ENCODE data around the gene NSD2. TPM values are rescaled to one million over a fixed set of nuclear protein-coding genes. Genes with fewer than 3 reads are reported as not detected.

NSD2 gene
- total RNA-seq, 1 donor from 2014 or later = 71.3 TPM

DNA sequence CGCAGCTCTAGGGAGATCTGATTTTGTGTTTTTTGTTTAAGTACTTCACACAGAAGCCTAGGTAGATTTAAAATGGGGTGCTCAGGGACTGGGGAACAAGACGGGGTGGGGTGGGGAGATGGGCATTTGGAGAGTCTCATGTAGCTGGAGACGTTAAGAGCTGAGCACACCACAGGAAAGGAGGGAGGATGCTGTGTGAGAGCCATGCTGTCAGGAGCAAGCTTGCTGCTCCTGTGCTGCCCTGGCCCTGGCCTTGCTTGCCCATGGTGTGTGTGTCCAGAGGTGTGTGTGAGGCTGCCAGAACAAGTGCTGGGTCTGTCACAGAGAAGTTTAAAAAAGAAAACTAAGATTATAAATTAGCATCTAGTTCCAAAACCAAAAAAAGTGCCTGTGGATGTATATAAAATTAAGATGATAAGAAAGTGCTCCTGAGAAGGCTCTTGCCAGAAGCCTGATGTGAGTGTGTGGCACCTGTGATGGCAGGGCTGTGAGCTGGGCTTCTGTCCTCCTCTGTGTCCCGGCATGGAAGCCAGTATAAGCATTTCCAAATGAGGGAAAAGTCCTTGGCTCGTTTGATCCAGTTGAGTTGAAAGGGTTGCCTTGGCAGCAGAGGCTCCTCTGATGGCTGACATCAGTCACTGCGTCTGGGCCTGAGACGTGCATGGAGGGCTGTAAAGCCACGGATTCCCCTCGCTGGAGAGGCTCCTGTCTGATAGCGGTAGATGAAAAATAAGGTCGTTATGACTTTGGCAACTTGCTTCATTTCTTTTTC is 74.1 kb downstream of the NSD2 start:
- DNase-seq = no peak

DNA sequence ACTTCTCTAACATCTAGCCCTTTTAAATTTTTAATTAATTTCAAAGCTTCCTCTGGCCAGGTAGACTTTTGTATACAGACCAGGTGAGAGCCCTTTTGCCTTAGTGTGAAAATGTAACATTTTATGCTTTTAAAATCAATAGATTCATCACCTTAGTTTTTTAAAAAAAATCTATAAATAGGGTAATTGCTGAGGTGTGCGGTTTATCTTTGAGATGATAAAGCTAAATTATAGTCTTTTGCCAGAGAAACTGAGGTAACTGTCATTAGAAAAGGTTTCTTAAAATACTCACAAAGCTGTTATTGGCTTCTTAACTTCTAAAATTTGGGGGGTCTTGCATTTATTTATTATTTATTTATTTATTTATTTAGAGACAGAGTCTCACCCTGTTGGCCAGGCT is 74.7 kb downstream of the NSD2 start:
- DNase-seq = no peak

DNA sequence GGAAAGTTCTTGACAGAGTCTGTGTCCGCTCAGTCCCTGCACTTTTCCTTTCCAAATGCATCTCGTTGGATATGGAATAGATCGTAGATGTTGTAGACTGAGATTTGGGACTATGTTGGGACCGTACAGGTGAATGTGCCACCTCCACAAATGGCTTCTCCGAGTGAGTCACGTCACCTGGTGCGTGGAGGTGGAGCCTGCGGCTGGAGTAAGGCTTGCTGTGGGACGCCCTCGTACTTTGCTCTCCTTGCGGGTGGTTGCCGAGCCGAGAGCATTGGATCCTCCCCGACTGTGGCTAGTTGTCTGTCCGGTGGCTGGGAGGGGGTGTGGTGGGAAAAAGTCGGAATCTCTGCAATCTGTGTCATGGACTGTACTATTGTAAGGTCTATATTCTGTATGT is 77.0 kb downstream of the NSD2 start:
- DNase-seq = no peak

DNA sequence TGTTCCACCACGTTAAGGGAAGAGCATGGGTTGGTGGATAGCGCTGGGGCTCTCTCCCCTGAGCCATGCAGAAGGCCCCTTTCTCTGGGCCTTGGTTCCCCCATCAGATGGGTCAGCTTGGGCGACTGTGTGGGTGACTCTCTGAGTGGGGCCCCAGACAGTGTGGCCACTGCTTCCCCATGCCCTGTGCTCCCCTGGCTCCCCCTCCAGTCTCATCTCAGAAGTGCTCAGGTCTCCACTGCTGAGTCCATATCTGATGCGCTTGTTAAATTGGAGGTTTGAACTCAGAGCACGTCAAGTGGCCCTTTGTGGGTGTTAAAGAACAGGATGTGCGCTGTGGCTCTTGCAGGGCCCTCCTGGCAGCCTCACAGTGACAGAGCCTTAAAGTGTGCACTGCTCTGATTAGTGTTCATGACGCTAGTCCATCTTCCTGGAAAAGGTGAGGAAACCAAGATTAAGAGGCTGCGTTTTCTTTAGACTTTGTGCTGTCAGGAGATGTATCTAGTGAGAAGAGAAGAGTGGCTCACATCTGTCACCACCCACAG is 77.8 kb downstream of the NSD2 start:
- DNase-seq = no peak

DNA sequence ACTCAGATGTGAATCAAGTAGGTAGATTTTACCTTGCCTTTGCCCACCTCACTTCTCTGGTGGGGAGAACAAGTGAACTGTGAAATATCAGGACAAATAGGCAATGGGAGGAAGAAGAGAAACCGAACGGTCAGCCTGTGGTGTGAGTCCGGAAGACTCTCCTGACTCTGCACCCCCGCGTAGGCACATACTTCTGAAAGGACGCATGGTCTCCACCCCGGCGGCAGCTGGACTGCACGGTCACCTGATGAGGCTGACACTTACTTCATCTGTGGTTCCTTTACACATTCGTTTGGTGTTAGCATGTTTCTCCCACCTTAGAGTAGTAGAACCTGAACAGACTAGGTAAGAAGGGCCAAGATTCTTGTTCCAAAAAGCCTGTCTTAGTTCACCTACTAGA is 79.2 kb downstream of the NSD2 start:
- no peak for DNase-seq

DNA sequence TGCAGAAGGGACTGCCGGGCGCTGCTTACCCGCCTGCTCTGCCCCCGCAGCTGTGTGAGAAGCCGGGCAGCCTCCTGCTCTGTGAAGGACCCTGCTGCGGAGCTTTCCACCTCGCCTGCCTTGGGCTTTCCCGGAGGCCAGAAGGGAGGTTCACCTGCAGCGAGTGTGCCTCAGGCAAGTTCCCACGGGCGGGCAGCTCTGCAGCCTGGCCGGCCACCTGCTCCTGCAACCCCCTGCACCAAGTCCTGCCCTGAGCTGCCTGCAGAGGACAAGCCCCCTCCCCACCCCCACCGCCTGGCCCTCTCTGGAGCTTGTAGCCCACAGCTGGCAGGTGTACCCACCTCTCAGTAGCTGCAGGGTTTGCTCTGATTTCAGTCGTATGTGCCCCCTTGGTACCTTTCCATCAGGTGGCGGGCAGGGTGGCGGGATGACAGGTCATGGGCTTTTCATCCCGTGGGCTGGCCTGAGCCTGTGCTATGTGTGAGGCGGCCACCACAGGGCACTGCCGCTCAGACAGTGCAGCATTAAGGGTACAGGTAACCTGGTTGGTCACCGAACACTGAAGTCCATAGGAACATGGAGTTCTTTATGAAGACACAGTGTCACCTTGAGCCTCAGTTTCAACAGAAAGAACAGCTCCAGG is 81.0 kb downstream of the NSD2 start:
- no peak for DNase-seq

DNA sequence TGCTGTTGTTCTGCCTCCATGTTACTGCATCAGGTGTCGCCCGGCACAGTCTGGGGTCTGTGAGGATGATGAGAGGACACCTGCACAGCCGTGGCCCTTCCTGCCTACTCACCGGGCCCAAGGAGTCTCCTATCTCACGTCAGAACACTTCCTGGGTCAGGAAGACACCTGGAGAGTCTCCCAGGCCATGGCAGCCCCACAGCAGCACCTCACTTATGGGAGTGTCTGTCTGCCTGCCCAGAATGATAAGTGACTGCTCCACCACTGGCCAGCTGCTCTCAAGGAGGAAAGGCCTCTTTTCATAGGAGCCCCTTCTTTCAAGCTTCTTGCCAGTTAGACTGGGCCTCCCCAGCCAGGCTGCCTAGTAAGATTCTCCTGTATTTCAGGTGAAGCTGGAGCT is 81.5 kb downstream of the NSD2 start:
- DNase-seq = no peak

DNA sequence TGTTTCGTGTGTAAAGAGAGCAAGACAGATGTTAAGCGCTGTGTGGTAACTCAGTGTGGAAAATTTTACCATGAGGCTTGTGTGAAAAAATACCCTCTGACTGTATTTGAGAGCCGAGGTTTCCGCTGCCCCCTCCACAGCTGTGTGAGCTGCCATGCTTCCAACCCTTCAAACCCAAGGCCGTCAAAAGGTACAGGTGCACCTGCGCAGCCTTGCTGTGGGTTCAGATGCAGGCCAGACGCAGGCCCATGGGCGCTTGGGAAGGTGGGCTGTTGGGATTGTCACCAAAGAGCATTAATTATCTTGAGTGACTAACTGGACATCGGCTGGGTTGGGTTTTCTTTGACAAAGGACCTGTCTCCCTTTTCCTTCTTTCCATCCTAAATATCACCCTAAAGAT is 82.1 kb downstream of the NSD2 start:
- no peak for DNase-seq

DNA sequence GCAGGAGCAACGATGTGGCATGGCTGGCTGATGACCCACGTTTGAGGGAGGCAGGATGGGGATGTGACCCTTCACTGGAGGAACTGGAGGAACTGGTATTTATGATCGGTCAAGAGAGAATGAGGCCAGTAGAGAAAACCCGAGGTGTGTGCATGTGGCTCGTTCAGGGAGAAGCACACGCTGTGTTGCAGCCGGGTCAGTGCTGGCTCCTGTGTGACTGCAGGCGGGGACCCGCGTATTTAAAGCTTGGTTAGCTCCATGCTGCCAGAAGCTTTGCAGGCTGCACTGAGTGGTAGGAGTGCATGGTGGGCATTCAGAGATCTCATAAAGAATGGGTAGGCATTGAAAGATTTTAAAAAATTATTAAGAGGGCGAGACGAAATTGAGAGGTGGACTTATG is 85.4 kb downstream of the NSD2 start:
- DNase-seq = no peak

DNA sequence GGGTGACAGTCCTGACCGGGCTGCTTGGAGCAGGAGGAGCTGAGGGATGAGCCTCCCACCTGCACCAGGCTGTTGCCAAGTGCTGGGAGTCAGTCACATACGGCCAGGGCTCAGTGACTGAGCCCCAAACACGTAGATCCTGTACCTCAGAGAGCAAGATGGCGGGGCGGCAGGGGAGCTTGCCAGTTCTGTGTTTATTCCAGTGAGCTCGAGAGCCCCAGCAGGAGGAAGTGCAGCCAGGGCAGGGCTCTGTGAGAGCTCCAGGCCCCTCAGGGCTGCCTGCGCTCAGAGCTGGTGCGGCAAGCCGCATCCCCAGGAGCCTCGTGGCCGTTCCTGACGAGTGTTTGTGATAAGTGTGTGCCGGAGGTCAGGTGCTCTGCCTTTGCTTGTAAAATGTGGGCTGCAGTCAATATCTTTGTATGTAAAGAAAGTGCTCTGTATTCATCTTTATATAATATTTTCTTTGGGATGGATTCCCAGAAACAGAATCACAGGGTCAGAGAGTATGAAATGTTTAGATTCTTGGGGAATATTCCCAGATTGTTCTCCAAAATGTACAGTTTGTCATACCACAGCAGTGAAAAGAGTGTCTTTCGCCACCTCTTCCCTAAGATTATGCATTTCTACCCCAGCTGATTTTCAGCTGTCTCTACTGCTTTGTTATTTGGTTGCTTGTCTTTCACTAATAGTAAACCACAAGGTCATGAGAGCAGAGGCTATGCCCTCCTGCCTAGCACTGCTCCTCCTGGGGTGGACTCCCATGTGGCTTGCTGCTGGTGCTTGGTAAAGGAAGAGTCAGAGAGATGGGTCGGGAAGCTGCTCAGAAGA is 87.3 kb downstream of the NSD2 start:
- no peak for DNase-seq

DNA sequence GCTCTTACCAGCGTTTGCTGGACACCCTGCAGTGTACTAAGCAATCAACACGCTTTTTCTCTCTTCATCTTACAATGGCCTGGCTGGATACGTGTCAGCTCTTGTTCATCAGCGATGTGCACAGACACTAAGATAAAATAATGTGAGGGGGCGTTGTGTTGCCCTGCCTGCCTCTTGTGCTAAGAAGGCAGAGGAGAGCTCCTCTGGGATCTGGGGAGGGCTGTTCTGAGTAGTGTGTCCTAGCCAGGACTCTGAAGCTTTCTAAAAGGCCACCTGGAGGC is 87.9 kb downstream of the NSD2 start:
- DNase-seq = no peak

DNA sequence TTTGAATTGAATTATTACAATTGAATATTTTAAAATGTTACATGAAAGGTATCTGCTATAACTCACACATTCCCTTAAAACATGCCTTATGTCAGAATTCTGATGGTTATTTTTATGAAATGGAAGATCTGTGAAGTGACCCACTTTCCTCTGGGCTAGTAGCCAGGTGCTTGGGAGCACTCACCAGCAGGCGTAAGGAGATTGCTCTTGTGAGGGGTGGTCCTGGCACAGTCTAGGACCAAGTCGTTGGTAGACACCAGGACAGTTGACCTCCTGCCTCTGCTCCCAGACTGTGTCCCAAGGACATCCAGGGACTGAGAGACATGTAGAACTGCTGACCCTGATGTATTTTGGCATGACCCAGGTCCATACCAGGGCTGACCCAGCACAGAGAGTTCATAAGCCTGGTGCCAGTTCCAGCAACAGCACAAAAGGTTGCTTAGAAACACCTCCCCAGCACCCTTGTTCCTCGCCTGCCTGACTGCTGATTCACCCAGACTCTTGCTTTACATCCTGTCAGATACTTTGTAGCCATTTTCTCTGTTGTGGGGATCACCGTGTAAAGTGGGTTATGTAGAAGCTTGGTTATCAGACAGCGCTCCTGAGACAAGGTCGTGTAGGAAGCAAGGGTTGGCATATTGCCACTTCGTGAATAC is 89.1 kb downstream of the NSD2 start:
- no peak for DNase-seq

DNA sequence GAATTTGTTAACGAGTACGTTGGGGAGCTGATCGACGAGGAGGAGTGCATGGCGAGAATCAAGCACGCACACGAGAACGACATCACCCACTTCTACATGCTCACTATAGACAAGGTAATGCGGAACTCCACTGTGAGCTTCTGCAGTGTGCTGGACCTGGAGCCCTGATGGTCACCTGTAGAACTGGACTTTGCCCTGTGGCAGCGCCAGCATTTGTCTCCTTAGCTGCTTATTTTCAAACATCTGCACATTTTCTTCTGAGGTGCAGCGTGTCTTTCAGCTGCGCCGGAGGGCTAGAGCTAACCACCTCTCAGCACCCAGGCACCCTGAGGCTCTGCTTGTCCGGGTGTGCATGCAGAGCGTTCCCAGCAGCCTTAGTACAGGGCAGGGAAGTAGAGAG is 89.8 kb downstream of the NSD2 start:
- DNase-seq = no peak

DNA sequence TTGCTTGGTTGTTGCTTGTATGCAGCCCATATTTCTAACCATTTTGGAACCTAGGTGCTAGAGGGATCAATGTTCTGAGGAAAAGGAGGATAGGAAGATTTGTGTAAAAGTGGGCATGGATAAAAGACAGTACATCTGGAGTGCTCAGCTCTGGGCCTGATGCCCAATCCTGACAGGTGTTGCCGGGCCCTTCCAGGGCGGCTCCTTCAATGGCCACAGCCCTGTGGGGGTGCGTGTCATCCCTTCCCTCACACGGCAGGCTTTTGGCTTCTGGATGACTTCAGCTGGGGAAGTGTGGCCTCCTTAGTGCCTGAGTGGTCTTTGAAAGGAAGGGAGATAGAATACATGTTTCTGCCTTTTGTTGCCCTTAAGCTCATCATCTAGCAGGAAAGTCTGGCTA is 90.4 kb downstream of the NSD2 start:
- no peak for DNase-seq

DNA sequence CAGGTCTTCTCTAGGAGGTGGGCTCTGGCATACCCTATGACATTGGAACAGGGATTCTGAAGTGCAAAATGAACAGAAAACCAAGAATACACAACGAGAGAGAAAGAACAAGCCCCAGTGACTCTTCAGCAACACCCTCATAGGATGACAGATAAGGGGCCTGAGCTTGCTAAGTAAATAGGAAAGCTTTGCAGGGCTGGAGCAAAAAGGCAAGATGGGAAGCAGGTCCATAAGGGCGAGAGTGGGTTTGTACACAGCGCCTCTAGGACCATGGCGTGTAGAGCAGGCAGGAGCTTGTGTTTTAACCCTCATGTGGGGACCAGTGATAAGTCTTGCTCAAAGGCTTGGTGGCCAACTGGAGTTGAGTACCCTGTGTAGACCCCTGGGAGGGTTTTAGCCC is 91.8 kb downstream of the NSD2 start:
- no peak for DNase-seq

DNA sequence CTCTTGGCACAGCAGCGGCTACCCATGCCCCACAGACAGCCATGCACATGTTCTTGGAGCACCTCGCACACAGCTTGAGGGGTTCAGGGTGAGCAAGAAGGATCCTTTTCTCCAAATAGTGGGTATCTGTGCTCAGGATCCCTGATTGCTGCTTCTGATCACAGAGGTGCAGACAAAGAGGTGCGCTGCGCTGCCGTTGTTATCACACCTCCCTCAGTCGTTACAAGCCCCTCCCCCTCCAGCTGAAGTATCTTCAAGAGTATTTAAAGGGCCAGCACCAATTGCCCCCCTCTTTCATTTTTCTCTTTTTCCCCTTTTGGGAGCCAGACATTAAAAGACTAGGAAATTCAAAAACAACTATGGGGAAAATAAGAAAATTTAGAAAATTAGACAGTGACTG is 93.2 kb downstream of the NSD2 start:
- no peak for DNase-seq

DNA sequence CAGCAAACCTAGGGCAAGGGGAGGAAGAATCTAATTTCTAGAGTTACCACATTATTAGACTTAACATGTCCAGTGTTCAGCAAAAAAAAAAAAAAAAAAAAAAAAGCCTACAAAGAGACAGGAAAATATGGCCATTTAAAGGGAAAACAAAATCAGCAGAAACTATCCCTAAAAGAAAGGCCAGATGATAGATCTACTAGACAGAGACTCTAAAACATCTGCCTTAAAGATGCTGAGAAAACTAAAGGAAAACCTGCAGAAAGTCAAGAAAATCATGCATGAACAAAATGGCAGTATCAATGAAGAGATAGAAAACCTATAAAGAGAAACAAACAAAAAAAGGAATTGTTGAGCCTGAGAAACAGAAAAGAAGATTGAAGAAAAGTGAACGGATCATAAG is 93.8 kb downstream of the NSD2 start:
- no peak for DNase-seq

DNA sequence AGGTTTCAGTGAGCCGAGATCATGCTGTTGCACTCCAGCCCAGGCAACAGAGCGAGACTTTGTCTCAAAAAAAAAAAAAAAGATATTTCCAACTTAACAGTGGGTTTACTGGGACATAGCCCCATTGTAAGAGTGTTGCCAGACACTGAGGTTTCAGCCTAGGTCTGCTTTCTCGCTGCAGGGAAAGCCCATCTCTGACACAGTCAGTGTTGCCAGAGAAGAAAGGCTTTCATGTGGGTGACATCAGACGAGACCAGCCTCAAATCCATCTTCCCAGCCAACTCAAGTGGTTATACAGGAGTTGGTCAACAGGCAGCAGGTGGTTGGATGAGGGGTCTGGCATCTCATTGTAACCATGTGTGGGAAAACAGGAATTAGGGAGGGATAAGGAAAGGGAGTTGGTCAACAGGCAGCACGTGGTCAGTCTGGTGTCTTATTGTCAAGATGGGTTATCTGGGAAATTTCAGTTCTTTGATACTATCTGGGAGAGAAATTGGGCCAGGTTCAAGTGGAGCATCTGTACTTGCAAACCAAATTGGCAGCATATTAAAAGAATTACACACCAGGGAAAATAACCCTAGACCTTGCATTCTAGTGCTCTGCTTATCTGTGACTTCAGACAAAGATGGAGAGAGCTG is 96.4 kb downstream of the NSD2 start:
- DNase-seq = no peak

DNA sequence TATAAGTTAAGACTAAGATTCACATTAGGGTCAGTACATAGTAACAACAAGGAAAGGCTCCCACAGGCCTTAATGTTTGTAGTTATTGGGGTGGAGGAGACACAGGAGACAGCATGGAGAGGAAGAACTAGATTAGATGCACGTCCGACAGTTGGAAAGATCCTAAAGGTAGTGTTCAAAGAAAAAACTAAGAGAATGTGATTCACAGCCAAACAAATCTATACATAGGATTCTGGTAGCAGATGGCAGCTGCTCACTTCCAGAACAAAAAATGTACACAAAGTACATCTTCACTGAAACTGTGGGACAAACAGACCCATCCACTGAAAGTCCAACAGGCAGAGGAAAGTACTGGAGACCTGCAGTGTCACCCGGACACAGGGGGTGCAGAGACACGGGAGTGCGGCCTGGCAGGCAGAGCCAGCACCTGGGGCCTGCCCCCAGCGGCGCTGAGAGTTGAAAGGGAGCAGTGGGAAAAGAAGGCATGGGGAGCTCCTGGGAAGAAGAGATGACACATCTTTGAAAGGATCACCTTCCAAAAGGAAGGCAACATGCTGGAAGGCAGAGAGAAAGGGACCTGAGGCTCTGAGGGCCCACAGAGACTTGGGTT is 97.6 kb downstream of the NSD2 start:
- no peak for DNase-seq

DNA sequence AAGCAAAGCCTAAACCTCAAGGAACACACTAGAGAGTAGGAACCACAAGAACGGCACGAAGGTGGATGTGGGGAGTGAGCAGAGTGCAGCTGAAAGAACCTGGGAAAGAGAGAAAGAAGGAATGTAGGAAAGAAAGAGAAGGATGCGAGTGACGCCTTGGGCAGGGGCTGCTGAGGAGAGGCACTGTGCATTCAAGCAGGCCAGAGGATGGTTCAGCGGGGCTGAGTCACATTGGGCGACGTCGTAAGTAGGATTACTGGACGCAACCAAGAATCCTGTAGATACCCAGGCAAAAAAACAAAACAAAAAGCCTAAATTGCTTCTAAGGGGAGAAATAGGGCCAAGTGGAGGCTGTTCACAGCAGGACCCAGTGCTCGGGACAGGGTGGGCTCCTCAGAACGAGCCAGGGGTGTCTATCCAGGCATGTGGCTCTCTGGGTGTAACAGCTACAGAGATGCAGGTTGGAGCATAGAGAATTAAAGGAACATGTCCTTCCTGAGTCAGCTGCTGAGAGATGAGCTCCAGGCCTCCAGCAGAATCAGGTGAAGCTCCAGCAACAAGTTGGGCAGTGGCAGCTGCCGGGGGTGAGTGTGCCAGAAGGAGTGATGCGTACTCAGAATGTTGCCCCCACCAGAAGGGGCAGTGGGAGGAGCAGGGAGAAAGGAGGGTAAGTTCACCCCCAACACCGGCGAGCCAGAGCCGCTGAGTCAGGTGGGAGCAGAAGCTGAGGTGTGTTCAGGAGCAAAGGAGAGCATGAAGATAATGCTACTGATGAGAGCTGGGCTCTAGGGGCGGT is 98.9 kb downstream of the NSD2 start:
- DNase-seq = no peak

DNA sequence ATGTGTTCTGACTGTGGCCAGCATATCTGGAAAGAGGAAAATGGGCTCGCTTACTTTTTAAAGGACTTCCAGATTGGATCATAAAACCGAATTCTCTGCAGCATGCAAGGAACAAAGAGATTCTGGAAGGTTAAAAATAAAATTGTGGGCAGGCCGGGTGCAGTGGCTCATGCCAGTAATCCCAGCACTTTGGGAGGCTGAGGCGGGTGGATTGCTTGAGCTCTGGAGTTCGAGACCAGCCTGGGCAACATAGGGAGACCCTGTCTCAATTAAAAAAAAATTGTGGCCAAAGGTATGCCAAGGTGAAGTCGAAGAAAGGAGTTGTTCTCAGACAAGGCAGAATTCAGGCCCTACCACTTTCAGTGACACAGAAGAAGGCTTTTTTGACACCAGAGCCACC is 99.7 kb downstream of the NSD2 start:
- DNase-seq = no peak
